GM13976 (cell line): ENCODE measurements around the gene NOL4L.

ENCODE experiments used
- DNase-seq: peaks from one replicate; pipeline ENCODE4 v3.0.0; 2012; ENCODE audit warnings: low spot score
- in situ Hi-C: fragments of 300-500 bp; cut with MboI; formaldehyde crosslinking; loops from one replicate; pipeline ENCODE4 v1.12.0; 2022; ENCODE audit warnings: low sequenced_read_pairs, mixed read lengths, inconsistent platforms; ENCODE audit not compliant: unreplicated experiment
- TF ChIP-seq, protein P1 (sequence below): IDR thresholded peaks from 2 replicates; pipeline ENCODE4 v1.5.1; 2012; ENCODE audit warnings: borderline replicate concordance, mild to moderate bottlenecking; ENCODE audit not compliant: insufficient read depth; ENCODE audit errors: extremely low read depth, missing control alignments, control extremely low read depth

NOL4L gene

DNA sequence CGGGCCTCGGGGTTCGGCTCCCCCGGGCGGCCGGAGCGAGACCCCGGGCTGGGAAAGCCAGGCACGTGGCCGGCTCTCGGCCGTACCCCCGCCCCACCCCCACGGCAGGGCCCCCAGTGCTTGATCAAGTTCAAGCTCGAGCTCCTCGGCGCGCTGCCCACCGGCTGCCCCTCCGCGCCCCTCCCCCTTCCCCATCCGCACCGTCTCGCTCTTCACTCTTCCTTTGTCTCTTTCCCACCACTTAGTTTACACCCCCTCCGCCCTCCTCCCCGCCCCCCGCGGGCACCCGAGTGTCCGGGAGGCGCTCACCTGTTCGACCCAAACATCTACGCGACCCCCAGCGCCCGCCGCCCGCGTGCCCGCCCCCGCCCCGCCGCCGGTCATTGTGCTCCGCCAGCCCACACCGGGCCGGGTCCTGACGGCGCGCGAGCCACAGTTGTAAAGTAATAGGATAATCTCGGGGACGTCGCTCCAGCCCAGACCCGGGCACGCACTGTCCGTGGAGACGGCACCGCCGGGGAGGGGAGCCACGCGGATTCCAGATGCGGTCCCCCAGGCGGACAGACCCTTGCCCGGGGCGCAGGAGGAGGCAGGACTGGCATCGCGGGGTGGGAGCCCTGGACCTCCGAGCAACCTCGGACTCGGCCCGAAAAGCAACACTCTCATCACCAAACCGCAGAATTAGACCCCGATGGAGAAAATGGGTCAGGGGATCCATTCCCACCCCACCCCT, 100.7 kb downstream of the NOL4L start:
- TF ChIP-seq, protein P1, sequence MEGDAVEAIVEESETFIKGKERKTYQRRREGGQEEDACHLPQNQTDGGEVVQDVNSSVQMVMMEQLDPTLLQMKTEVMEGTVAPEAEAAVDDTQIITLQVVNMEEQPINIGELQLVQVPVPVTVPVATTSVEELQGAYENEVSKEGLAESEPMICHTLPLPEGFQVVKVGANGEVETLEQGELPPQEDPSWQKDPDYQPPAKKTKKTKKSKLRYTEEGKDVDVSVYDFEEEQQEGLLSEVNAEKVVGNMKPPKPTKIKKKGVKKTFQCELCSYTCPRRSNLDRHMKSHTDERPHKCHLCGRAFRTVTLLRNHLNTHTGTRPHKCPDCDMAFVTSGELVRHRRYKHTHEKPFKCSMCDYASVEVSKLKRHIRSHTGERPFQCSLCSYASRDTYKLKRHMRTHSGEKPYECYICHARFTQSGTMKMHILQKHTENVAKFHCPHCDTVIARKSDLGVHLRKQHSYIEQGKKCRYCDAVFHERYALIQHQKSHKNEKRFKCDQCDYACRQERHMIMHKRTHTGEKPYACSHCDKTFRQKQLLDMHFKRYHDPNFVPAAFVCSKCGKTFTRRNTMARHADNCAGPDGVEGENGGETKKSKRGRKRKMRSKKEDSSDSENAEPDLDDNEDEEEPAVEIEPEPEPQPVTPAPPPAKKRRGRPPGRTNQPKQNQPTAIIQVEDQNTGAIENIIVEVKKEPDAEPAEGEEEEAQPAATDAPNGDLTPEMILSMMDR, result no peak
- DNase-seq, result peak; percentile 49
- in situ Hi-C loops, result no loop called here

DNA sequence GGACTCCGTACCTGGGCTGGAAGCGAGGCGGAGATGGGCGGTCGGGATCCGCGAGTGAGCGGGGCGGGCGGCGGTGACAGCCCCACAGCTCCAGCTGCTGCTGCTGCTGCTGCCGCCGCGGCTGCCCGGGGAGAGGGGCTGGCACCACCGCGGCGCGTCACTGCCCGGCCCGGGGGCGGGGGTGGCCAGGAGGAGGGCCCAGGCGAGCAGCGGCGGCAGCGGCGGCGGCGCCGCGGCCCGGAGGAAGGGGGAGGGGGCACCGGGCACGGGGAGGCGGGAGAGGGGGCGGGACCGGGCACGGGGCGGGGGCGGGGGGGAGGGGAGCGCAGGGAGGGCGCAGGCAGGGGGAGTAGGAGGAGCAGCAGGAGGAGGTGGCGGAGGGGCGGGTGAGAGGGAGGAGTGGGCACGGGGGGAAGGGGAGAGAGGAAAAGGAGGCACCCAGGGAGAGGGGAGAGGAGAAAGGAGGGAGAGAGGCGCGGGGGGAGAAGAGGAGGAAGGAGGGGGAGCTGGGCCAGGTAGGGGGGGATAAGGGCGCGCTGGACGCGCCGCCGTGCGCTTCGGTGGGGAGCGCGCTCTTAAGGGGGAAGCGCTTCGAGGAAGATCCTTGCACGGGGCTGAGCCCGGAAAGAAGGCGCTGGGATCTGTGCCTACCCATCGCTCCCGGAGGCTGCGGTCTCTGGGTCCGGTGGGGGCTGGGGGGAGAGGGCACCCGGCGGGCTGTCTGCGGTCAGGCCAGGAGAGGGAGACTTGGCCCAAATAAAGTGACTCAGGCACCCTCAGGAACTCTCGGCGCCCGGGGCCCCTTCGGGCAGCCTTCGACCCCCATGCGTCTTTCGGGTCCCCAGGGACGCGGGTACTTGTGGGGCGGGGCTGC, 101.5 kb downstream of the NOL4L start:
- TF ChIP-seq, protein P1, result no peak
- peak; percentile 60 for DNase-seq
- in situ Hi-C loops, result no loop called here

DNA sequence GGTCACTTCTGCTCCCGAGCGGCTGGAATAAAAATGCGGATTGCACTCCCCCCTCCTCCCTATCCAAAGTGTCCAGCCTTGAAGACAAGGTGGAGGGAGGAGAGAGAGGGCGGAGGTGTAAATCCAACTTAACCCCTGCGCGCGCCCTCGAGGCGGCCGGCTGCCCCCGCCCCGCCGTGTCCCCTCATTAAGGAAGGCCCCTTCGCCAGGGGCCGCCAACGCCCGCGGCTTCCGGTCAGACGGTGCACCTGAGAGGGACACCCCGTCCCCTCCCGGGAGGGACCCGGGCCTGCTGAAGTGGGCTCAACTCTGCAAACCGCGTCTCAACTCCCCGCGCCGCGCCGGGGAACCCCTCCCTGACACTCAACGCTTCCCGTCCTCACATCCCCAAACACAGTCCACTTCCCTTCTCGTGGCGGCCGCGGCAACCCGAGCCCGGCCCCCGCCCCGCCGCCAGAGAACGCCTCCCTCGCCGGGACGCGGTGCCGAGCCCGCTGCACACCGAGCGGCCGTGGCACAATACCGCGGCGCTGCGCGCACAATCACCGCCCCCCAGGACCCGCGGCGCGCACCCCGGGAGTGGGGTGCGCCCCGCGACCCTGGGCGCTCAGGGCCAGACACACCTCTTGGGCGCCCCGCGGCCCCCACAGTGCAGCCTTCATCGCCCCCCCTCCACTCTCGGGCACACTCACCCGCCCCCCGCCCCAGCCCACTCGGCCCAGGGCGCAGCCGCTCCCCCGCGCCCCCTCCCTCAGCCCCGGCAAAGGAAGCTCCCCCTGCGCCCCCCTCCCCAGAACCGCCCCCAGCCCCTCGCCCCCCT, 102.5 kb downstream of the NOL4L start:
- DNase-seq, result peak; percentile 58

DNA sequence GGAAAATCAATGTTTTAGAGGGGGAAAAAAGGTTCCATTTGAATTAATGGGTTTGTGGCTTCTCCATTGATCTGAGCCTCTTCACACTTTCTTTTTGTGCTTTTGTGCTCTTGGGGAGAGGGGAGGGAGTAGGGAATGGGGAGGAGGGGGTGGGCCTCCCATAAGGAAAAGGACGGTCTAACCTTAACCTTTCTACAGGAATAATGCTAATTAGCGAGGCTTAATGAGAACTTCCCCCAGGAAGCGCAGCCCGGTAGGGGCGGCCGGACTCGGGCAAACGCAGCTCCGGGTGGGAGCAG, 103.0 kb downstream of the NOL4L start:
- in situ Hi-C loops, result no loop called here
- TF ChIP-seq, protein P1, result no peak
- DNase-seq, result no peak

More for the DNA sequence above, 102.5 kb downstream of the NOL4L start:
- in situ Hi-C loops, result no loop called here
- TF ChIP-seq, protein P1, result no peak

DNA sequence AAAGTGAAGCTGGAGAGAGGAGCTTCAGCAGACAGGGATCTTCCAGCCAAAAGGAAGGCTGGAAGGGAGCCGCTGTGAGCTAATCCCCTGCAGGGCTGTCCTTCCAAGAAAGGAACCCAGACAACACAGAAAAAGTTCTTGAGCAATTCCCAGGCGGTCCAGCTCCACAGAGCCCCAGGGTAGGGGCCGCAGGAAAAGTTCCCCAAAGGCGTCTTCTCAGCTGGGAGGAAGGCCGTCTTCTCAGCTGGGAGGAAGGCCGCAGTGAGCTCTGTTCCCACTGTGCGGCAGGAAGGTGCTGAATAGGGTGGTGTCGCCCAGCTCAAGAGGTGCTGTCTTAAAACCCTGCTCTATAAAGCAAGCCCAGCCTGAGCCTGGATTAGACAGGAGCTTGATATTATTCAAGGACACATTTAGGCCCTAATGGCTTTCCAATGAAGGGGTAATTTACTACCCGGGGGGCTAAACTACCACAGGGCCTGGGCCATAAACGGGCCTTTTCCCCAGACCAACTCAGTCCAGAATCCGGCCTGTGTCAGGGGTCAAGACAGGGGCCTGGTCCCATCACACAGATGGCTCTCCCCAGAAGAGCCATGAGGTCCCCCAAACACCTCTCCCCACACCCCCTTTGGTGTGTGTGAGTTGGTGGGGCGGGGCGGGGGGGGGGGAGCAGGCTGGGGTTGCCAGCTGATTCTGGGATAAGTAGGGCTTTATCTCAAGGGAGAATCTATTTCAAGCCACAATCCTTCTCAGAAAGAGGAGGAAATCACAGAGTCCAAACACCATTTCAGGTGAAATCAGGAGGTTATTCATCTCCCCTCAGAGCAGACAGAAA, 103.6 kb downstream of the NOL4L start:
- no peak for DNase-seq
- TF ChIP-seq, protein P1, result no peak
- in situ Hi-C loops, result no loop called here
